Measurements from ENCODE around the gene AGAP4. TPM values are rescaled to one million over a fixed set of nuclear protein-coding genes. Genes with fewer than 3 reads are reported as not detected.
"Not testable (repeated sequence)": the region's sequence is repeated elsewhere in the genome, so short reads cannot be mapped to it uniquely, and the experiment has no call there.

The AGAP4 gene
- total RNA-seq = 7.7 TPM

- DNase-seq (ENCODE audit: low spot score); ATAC-seq: not testable (repeated sequence)
Observed at GRCh38 chr10:45847400-45847799, at the start of gene AGAP4. TSS of gene AGAP4 (minus strand) at chr10:45847500. CDS start at chr10:45847347, 153 bp downstream.

DNA sequence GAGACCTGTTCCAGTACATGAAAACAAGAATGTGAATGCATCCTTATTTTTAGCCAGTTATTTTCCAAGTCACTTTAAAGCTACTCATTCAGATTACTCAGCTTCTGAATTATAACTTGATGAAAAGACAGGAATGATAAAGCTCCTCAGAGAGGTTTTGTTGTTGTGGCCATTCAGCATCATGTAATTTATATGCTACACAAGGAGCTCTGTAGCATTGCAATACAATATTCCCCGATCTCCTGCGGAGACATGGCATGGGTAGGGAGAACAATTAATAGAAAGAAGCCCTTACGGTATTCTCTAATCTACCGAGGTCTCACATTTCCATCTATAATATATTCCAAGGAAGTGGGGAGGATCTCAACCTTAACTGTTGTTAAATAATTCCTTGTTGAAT lies 43.4 kb upstream of the AGAP4 start:
- ATAC-seq; DNase-seq (ENCODE audit: low spot score): not testable (repeated sequence)

- not testable (repeated sequence) for ATAC-seq; DNase-seq (ENCODE audit: low spot score)
Observed at GRCh38 chr10:45889539-45890230, 42.4 kb upstream of the AGAP4 start.

DNA sequence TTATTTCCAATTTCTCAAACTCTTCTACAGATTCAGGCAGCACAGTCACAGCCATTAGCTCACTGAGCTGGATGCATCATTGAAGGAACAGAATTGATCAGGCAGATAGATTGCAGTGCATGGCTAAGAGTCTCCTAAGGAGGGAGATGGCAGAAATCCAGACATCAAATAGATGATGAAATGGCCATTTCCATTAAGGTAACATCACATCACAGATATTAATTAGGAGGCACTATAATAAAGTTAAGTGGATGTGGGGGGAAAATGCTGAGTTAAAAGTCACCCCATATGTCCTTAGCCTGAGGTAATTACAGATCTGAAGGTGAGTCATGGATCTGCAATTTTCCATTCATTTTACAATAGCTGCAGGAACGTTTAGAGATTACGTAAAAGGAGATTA lies 35.6 kb upstream of the AGAP4 start:
- not testable (repeated sequence) for DNase-seq (ENCODE audit: low spot score); ATAC-seq

DNA sequence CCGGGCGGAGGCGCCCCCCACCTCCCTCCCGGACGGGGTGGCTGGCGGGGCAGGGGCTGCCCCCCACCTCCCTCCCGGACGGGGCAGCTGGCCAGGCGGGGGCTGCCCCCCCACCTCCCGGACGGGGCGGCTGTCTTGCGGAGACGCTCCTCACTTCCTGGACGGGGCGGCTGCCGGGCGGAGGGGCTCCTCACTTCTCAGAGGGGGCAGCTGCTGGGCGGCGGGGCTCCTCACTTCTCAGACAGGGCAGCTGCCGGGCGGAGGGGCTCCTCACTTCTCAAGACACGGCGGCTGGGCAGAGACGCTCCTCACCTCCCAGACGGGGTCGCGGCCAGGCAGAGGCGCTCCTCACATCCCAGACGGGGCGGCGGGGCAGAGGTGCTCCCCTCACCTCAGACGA lies 18.1 kb upstream of the AGAP4 start:
- DNase-seq (ENCODE audit: low spot score); ATAC-seq: not testable (repeated sequence)

GRCh38 chr10:45864264-45864663 lies 17.0 kb upstream of the AGAP4 start:
- DNase-seq (ENCODE audit: low spot score); ATAC-seq: not testable (repeated sequence)

GRCh38 chr10:45863632-45864031 lies 16.3 kb upstream of the AGAP4 start:
- ATAC-seq; DNase-seq (ENCODE audit: low spot score): not testable (repeated sequence)

- DNase-seq (ENCODE audit: low spot score); ATAC-seq: not testable (repeated sequence)
Observed at GRCh38 chr10:45857931-45858330, 10.6 kb upstream of the AGAP4 start.

GRCh38 chr10:45848467-45848866 lies 1.2 kb upstream of the AGAP4 start:
- ATAC-seq; DNase-seq (ENCODE audit: low spot score): not testable (repeated sequence)

- not testable (repeated sequence) for DNase-seq (ENCODE audit: low spot score); ATAC-seq
Observed at GRCh38 chr10:45822918-45823317, 24.4 kb downstream of the AGAP4 start.

DNA sequence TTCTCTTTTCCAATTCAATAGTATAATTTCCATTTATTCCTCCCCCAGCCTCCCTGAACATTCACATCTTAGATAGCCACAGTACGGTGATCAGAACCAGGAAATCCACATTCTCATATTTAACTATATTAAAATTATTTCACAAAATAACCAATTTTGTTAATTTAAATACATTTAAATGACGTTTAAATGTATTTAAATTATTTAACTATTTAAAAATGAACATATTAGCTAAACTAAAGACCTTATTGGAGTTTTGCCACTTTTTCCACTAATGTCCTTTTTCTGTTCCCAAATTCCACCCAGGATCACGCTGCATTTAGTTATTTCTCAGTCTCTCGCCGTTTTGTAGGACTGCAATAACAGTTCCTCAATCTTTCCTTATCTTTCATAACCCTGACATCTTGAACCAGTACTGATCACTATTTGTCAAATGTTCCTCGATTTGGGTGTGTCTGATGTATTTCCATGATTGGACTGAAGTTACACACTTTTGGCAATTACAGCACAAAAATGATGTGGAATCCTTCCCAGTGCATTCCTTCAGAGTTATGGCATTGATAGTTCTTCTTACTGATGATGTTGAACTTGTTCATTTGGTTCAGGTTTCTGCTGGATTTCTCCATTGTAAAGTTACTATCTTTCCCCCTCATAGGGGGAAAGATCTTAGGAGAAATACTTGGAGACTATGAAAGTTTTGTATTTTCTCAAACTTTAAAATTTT lies 27.0 kb downstream of the AGAP4 start:
- not testable (repeated sequence) for DNase-seq (ENCODE audit: low spot score); ATAC-seq

DNA sequence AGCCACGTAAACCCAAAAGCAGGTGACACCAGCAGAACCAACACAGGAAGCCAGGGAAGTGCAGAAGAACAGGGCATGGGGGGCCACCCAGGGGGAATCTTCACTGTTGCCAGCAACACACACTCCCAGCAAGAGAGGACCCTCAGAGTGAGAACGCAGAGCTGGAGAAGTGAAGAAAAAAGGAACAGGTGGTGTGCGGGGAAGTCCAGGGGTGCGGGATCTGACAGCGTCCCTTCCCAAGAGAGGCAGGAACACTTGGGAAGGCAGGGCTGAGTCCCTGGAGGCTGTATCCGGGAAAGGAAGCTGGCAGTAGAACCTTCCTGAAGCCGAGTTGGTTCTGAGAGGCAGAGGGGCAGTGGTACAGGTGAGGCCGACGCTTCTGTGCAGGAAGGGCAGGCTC lies 27.7 kb downstream of the AGAP4 start:
- DNase-seq (ENCODE audit: low spot score) (no peak), ATAC-seq (no peak)

DNA sequence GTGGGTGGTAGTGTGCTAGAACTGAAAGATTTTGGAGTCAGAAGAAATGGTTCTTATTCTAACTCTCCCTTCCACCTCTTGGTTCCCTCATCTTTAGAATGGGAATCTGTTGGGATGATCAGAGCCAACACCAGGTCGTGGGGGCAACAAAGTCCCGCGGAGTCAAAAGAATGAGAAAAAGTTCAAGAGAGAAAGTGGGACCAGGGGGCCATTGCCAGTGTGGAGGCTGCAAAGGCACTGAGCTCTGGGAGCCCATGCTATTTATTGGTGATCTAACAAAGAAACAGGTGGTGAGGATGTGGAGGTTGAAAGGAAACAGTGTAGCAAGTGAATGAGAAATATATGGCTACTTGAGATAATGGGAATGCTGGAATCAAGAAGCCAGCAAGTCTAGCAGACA lies 29.4 kb downstream of the AGAP4 start:
- DNase-seq (ENCODE audit: low spot score) (no peak), ATAC-seq (no peak)

DNA sequence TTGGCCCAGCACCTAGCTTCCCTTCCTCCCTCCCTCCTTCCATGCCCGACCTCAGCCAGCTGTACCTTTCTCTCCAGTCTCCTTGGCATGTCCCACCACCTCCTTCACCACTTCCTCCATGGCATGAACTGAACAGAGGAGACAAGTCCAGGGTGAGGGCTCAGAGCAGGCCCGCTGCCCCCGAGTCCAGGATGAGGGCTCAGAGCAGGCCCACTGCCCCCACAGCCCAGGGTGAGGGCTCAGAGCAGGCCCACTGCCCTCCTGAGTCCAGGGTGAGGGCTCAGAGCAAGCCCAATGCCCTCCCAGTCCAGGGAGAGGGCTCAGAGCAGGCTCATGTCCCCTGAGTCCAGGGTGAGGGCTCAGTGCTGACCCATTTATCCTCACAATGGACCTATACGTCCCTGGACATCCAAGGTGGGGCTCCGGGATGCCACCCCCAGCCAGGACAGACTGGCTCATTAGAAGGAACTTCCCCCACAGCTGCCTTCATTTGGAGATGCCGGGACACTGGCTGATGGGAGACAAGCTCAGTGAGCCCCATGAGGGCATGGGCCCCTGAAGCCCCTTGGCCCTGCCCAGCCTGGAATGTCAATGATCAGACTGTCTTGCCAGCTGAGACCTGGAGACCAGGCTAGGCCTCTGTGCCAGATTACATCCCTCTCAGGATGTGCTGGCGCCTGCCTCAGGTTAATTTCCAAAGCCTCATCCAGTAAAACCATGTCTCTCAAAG lies 30.0 kb downstream of the AGAP4 start:
- DNase-seq (ENCODE audit: low spot score) (no peak), ATAC-seq (no peak)

- DNase-seq (ENCODE audit: low spot score); ATAC-seq: not testable (repeated sequence)
Observed at GRCh38 chr10:45814146-45814545, 33.2 kb downstream of the AGAP4 start.

DNA sequence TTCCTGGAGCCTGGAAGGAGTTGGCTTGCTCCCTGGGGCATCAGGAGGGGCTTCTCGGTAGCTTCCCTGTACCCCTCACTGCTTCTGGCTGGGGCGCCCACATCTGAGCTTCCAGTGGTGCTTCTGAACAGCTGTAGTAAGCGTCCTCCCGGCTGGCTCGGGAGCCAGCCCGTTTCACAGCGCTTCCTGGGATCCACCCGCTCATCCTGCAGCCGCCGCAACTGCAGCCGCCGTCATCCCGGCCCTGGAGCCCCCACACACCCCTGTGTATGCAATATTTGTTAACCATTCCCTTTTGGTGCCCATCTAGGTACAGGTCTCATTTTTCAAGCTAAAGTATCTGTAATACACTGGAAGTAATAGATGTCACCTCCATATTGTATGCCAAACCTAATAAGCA lies 34.3 kb downstream of the AGAP4 start:
- not testable (repeated sequence) for DNase-seq (ENCODE audit: low spot score); ATAC-seq

- ATAC-seq = peak; percentile 91
Observed at GRCh38 chr10:45811075-45811474, 36.2 kb downstream of the AGAP4 start.

DNA sequence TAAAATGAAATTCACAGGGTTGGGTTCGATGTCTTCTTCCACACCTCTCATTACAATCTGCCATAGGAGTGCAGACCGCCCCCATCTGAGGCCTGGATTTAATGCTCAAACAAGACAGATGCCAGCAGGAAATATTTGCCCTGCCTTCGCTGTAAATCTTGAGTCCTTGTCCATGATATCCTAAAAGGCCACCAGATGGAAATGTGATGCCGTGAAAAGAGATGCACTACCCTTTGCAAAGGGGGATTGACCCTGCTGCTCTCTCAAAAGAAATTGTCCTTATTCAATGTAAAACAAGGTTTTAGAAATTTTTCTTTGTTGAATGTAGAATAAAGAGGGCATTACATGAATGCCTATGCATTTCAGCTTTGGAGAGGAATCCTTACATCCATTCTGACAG lies 37.5 kb downstream of the AGAP4 start:
- ATAC-seq (no peak), DNase-seq (ENCODE audit: low spot score) (no peak)

More at GRCh38 chr10:45811075-45811474, 36.2 kb downstream of the AGAP4 start:
- peak; percentile 60 for DNase-seq (ENCODE audit: low spot score)

DNA sequence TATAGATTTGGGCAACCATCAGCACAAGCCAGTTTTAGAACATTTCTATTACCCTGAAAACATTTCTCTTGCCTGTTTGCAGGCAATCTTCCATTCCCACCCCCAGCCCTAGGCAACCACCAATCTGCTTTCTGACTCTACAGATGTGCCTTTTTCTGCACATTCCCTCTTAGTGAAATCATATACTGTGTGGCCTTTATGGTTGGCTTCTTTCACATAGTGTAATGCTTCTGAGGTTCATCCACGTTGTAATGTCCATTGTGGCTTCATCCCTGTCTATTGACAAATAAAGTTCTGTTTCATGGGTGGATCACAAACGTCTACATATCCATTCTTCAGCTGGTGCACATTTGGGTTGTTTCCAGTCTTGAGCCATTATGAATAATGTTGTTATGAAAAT lies 42.3 kb downstream of the AGAP4 start:
- ATAC-seq; DNase-seq (ENCODE audit: low spot score): not testable (repeated sequence)

DNA sequence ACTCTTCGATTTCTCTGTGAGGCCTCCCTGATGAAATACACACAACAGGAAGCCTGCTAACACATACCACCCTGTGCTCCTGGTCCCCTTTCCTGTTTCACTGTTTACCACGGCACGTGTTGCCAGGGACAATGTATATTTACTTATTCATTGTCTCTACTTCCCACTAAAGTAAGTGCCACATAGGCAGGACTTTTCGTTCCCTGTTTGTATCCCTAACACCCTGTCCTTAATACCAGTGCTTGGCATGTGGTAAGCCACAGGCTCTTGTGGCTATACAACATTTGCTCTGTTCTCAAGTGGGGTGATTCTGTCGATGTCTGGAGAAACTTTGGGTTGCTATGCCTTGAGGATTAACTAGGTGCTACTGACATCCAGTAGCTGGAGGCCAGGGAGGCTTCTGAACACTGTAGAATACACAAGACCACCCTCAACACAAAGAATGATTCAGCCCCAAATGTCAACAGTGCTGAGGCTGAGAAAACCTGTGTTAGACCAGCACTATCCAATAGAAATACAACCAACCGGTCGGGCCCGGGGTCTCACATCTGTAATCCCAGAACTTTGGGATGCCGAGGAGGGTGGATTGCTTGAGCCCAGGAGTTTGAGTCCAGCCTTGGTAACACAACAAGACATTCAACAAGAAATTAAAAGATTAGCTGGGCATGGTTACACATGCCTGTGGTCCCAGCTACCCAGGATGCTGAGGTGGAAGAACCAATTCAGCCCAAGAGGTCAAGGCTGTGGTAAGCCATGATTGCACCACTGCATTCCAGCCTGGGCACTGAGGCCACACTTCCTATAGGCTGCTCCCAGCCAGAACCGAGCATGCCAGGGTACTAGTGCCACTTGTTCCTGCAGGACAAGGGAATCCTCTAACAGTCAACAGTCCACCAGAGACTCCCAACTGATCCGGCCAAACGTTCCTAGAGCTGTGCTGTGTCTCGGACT lies 44.0 kb downstream of the AGAP4 start:
- not testable (repeated sequence) for ATAC-seq; DNase-seq (ENCODE audit: low spot score)
